Medulla oblongata (tissue), 1 donor: Measurements from ENCODE around the gene CHCHD3.
A peak's percentile ranks its signal among the peaks of the same experiment; 100 is the strongest.
"Not testable (repeated sequence)": the region's sequence is repeated elsewhere in the genome, so short reads cannot be mapped to it uniquely, and the experiment has no call there.

Source experiments
- DNase-seq: peaks from one replicate; pipeline ENCODE4 v3.0.0-alpha.2; 2015; ENCODE audit errors: extremely low spot score

CHCHD3 gene

GRCh38 chr7:132953468-132953867, 128.4 kb downstream of the CHCHD3 start:
- no peak for DNase-seq

GRCh38 chr7:132950725-132951124, 131.2 kb downstream of the CHCHD3 start:
- no peak for DNase-seq

DNA sequence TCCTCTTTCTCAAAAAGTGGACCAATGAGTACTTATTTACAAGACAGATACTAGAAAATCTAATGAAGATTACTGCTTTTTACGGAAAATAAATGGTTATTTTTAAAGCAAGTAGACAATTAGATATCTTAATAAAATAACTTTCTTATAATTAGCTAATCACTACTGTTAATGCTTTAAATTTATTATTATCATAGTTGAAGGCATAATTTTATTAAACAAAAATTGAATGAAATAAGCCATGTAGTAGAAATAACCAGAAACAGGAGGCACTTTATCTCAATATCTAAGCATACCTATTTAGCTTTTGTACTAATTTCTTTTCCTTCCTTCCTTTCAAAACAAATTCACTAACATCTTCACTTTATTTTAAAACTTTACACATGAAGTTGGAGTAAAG, 134.9 kb downstream of the CHCHD3 start:
- DNase-seq = no peak

DNA sequence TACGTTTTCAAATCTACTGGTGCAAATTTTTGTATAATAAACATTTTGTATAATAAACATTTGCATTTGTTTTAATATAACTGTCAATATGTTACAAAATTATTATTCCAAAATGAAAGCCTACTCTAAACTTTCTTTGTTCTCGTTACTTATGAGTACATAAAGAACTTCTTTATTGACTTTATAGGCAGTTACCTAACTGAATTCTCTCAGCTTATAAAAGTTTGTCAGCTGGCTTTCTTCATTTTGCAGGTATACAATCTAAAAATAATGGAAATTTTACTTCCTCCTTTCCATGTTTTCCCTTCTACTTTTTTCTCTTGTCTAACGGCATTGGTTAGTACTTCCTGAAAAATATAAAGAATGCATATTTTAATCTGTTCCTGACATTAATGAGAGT, 137.1 kb downstream of the CHCHD3 start:
- no peak for DNase-seq

DNA sequence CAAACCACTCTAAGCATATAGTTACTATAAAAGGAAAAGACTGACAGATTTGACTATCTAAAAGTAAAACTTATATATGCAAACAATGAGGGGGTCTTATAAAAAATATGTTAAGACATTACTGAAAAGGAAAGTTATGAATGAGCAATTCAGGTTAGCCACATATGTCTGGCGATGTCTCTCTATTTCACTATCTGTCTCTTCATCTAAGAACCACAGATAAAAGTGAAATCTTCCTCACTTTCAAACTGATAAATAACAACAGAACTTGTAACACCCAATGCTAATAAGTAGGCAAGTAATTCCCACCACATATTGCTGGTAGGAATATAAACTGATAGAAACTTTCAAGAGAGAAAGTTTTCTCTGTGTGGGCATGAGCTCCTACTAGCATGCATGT, 138.2 kb downstream of the CHCHD3 start:
- DNase-seq = no peak

GRCh38 chr7:132942701-132943100, 139.2 kb downstream of the CHCHD3 start:
- DNase-seq = no peak

GRCh38 chr7:132941905-132942304, 140.0 kb downstream of the CHCHD3 start:
- DNase-seq = no peak

GRCh38 chr7:132941428-132941827, 140.5 kb downstream of the CHCHD3 start:
- no peak for DNase-seq

GRCh38 chr7:132940084-132940483, 141.8 kb downstream of the CHCHD3 start:
- no peak for DNase-seq

DNA sequence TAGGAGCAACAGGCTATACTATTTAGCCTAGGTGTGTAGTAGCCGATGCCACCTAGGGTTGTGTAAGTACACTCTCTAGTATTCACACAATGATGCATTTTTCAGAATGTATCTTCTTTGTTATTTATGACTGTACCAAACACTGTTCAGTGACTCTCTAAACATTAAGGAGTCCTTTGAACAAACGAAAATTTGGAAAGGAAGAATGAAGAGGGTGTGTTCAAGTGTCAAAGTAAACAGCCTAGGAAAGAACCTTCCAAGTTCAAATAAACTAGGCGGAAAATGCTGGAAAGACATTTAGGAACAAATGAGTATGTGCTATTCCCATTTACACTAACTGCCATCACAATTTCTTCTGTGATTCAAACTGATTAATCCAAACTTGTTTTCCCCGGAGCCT, 142.4 kb downstream of the CHCHD3 start:
- DNase-seq = no peak

- no peak for DNase-seq
Observed at GRCh38 chr7:132937286-132937685, 144.6 kb downstream of the CHCHD3 start.

GRCh38 chr7:132935608-132936007, 146.3 kb downstream of the CHCHD3 start:
- DNase-seq = no peak

- DNase-seq = no peak
Observed at GRCh38 chr7:132934017-132934416, 147.9 kb downstream of the CHCHD3 start.

DNA sequence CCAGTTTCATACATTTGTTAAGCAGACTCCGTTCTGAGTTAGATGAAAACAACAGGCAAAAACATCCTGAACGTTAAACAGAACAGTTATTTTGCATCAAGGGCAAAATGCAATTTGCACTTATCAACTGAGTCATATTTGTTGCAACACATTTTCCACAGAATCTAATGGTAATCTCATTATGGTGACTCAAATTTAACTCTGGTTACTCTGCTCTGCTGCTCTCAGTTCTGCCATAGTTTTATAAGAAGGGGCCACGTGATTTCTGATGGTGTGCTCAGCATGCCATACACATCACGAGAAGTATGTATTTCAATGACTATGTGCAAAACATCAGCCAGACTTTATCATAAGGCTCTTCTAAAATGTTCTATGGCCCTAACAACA, 148.8 kb downstream of the CHCHD3 start:
- DNase-seq = no peak

- DNase-seq = no peak
Observed at GRCh38 chr7:132932296-132933071, 149.4 kb downstream of the CHCHD3 start.

DNA sequence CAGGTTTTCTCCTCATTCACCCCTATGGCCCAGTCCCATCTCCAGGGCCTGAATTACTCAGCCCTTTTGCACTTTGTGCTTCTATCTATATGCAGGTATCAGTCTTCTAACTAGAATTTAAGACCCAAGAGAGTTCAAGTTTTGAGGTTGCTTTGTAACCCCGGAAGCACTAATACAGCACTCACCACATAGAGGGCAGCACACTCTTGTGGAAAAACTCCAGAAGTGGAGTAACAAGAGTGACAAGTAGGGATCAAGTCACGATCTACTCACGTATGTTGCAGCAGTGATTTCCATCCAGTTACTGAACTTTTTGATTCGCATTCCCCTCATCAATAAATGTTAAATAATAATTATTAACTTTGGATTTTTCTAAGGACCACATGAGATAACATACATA, 151.0 kb downstream of the CHCHD3 start:
- DNase-seq = peak; percentile 62

DNA sequence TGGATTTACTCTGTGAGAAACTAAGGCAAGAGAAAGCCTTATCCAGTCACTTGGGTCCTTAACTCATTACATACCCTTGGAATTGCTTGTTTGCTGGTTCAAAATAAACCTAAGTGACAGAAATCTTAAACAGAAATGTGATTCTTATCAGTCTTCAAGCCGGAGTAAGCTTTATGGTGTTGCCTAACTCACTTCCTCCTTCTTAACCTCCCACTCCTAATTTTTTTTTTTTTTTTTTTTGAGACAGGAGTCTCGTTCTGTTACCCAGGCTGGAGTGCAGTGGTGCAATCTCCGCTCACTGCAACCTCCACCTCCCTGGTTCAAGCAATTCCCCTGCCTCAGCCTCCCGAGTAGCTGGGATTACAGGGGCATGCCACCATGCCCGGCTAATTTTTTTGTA, 151.9 kb downstream of the CHCHD3 start:
- not testable (repeated sequence) for DNase-seq

DNA sequence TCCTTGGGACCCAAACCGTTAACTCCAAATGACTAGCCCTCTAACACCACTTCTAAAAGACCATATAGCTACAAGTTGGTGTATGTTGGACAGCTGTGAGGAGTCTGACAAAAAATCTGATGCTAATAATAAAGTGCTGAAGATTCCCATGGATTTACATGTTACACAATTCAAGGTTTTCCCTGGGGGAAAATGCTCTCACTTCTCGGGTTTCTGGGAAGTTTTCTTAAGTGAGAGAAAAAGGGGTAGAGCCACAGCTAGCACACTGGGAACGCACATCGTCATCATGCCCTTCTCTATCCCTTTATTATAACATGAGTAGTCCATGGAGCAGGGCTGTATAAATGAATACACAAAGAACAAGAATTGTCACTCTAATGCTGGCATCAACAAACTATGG, 162.1 kb downstream of the CHCHD3 start:
- DNase-seq = no peak

- no peak for DNase-seq
Observed at GRCh38 chr7:132915647-132916046, 166.2 kb downstream of the CHCHD3 start.

- no peak for DNase-seq
Observed at GRCh38 chr7:132910657-132911056, 171.2 kb downstream of the CHCHD3 start.

GRCh38 chr7:132907380-132907940, 174.4 kb downstream of the CHCHD3 start:
- no peak for DNase-seq

DNA sequence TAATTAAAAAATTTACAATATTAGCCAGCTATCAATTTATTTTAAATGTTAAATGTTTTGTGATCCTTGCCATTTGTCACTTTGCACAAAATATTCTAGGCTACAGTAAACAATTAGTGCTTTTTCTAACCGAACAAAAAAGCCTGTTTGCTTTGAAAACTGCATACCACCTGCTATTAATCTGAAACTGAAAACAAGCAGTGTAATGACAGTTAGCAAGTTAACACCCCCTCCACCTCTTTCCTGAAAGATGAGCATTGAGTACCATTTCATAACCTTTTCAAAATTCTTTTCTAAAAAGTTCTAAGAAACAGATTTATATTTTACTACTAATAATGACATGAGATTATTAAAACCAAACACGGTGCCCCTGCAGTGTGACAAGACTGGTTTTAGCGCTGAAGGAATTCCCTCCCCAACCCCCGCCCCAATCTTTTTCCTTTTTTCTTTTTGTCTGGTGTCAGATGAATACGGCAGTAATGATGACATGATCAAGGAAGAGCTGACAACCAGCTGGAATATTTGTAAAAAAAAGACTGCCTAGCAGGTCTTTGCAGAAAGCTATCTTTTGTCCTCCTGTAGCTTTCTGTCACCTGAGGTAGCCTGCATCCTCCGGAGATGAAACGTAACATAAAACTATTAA, 175.6 kb downstream of the CHCHD3 start:
- DNase-seq = peak; percentile 6

- not testable (repeated sequence) for DNase-seq
Observed at GRCh38 chr7:132905136-132905535, 176.8 kb downstream of the CHCHD3 start.
